ENCODE measurements around the gene CENPI.
"Not testable (repeated sequence)": the region's sequence is repeated elsewhere in the genome, so short reads cannot be mapped to it uniquely, and the experiment has no call there.

CENPI gene

GRCh38 chrX:101097546-101098453 lies at the start of gene CENPI:
CENPI (plus strand) TSS chrX:101098204; CDS start chrX:101101071, 2,867 bp downstream.
- H3K36me3 ChIP-seq (ENCODE audit: control insufficient read depth in 1 of 2, insufficient read depth in 2 of 2, low read length in 2 of 2) = no peaks in the 10 kb centered on the region
- peak within 1 kb of the TSS; percentile 63 to 74 for H3K4me3 ChIP-seq (ENCODE audit: low read depth in 1 of 2, low read length in 2 of 2)
- H3K9me3 ChIP-seq (ENCODE audit: control insufficient read depth in 1 of 2, low read length in 2 of 2) = no peaks in the 10 kb centered on the region
- H3K27ac ChIP-seq (ENCODE audit: low read length) = peak within 1 kb of the TSS; percentile 77
- H3K27me3 ChIP-seq (ENCODE audit: low read depth, low read length) = no peaks in the 10 kb centered on the region
- peaks cover 0 to 5% of the 10 kb centered on the region in 2 donors for H3K4me1 ChIP-seq (ENCODE audit: control insufficient read depth in 1 of 2, insufficient read depth in 2 of 2, low read length in 2 of 2)

GRCh38 chrX:101051153-101051548 lies 46.9 kb upstream of the CENPI start:
- Histone ChIP-seq H3K4me3 (ENCODE audit: low read depth in 1 of 2, low read length in 2 of 2) (peak overlapping the region; percentile 71 to 79), H3K4me1 (ENCODE audit: control insufficient read depth in 1 of 2, insufficient read depth in 2 of 2, low read length in 2 of 2) (no peaks in the 10 kb centered on the region), H3K27ac (ENCODE audit: low read length) (peak overlapping the region; percentile 87)

GRCh38 chrX:101051549-101052302 lies 46.3 kb upstream of the CENPI start, which contains the start of gene TRMT2B:
TRMT2B (minus strand) TSS chrX:101052111; CDS start chrX:101042289, 9,822 bp downstream.
- no peaks in the 10 kb centered on the region for H3K36me3 ChIP-seq (ENCODE audit: control insufficient read depth in 1 of 2, insufficient read depth in 2 of 2, low read length in 2 of 2)
- no peaks in the 10 kb centered on the region for H3K4me1 ChIP-seq (ENCODE audit: control insufficient read depth in 1 of 2, insufficient read depth in 2 of 2, low read length in 2 of 2)
- peak within 1 kb of the TSS; percentile 87 for H3K27ac ChIP-seq (ENCODE audit: low read length)
- H3K4me3 ChIP-seq (ENCODE audit: low read depth in 1 of 2, low read length in 2 of 2) = peak within 1 kb of the TSS; percentile 71 to 79
- no peaks in the 10 kb centered on the region for H3K9me3 ChIP-seq (ENCODE audit: control insufficient read depth in 1 of 2, low read length in 2 of 2)
- H3K27me3 ChIP-seq (ENCODE audit: low read depth, low read length) = no peaks in the 10 kb centered on the region

More at GRCh38 chrX:101051153-101051548, 46.9 kb upstream of the CENPI start:
- H3K27me3 ChIP-seq (ENCODE audit: low read depth, low read length) = no peaks in the 10 kb centered on the region
- H3K36me3 ChIP-seq (ENCODE audit: control insufficient read depth in 1 of 2, insufficient read depth in 2 of 2, low read length in 2 of 2) = no peaks in the 10 kb centered on the region
- no peaks in the 10 kb centered on the region for H3K9me3 ChIP-seq (ENCODE audit: control insufficient read depth in 1 of 2, low read length in 2 of 2)

- not testable (repeated sequence) for H3K27me3 ChIP-seq (ENCODE audit: low read depth, low read length); H3K4me3 ChIP-seq (ENCODE audit: low read depth in 1 of 2, low read length in 2 of 2); H3K27ac ChIP-seq (ENCODE audit: low read length); H3K9me3 ChIP-seq (ENCODE audit: control insufficient read depth in 1 of 2, low read length in 2 of 2); H3K36me3 ChIP-seq (ENCODE audit: control insufficient read depth in 1 of 2, insufficient read depth in 2 of 2, low read length in 2 of 2); H3K4me1 ChIP-seq (ENCODE audit: control insufficient read depth in 1 of 2, insufficient read depth in 2 of 2, low read length in 2 of 2)
Measured at GRCh38 chrX:101056551-101056950, 41.5 kb upstream of the CENPI start.

- Histone ChIP-seq H3K9me3 (ENCODE audit: control insufficient read depth in 1 of 2, low read length in 2 of 2) (no peaks in the 10 kb centered on the region), H3K27me3 (ENCODE audit: low read depth, low read length) (no peaks in the 10 kb centered on the region), H3K4me1 (ENCODE audit: control insufficient read depth in 1 of 2, insufficient read depth in 2 of 2, low read length in 2 of 2) (no peaks in the 10 kb centered on the region), H3K27ac (ENCODE audit: low read length) (no peak overlapping the region), H3K4me3 (ENCODE audit: low read depth in 1 of 2, low read length in 2 of 2) (no peak overlapping the region), H3K36me3 (ENCODE audit: control insufficient read depth in 1 of 2, insufficient read depth in 2 of 2, low read length in 2 of 2) (no peaks in the 10 kb centered on the region)
Measured at GRCh38 chrX:101057093-101057714, 40.8 kb upstream of the CENPI start.

GRCh38 chrX:101062176-101062575 lies 35.8 kb upstream of the CENPI start:
- no peaks in the 10 kb centered on the region for H3K36me3 ChIP-seq (ENCODE audit: control insufficient read depth in 1 of 2, insufficient read depth in 2 of 2, low read length in 2 of 2)
- no peaks in the 10 kb centered on the region for H3K4me1 ChIP-seq (ENCODE audit: control insufficient read depth in 1 of 2, insufficient read depth in 2 of 2, low read length in 2 of 2)
- no peaks in the 10 kb centered on the region for H3K27me3 ChIP-seq (ENCODE audit: low read depth, low read length)
- H3K27ac ChIP-seq (ENCODE audit: low read length) = no peak overlapping the region
- no peaks in the 10 kb centered on the region for H3K9me3 ChIP-seq (ENCODE audit: control insufficient read depth in 1 of 2, low read length in 2 of 2)
- no peak overlapping the region for H3K4me3 ChIP-seq (ENCODE audit: low read depth in 1 of 2, low read length in 2 of 2)

- H3K4me3 ChIP-seq (ENCODE audit: low read depth in 1 of 2, low read length in 2 of 2) = no peak overlapping the region
- H3K9me3 ChIP-seq (ENCODE audit: control insufficient read depth in 1 of 2, low read length in 2 of 2) = no peaks in the 10 kb centered on the region
- H3K27ac ChIP-seq (ENCODE audit: low read length) = no peak overlapping the region
- H3K36me3 ChIP-seq (ENCODE audit: control insufficient read depth in 1 of 2, insufficient read depth in 2 of 2, low read length in 2 of 2) = no peaks in the 10 kb centered on the region
- H3K27me3 ChIP-seq (ENCODE audit: low read depth, low read length) = no peaks in the 10 kb centered on the region
- H3K4me1 ChIP-seq (ENCODE audit: control insufficient read depth in 1 of 2, insufficient read depth in 2 of 2, low read length in 2 of 2) = no peaks in the 10 kb centered on the region
Measured at GRCh38 chrX:101071582-101071981, 26.4 kb upstream of the CENPI start.

GRCh38 chrX:101078716-101079598 lies 19.0 kb upstream of the CENPI start, which contains the start of gene TMEM35A:
TMEM35A (plus strand) TSS chrX:101078879; CDS start chrX:101079003, 124 bp downstream.
- H3K27ac ChIP-seq (ENCODE audit: low read length) = no peak within 1 kb of the TSS
- no peaks in the 10 kb centered on the region for H3K36me3 ChIP-seq (ENCODE audit: control insufficient read depth in 1 of 2, insufficient read depth in 2 of 2, low read length in 2 of 2)
- peak within 1 kb of the TSS; percentile 63 to 73 for H3K4me3 ChIP-seq (ENCODE audit: low read depth in 1 of 2, low read length in 2 of 2)
- H3K9me3 ChIP-seq (ENCODE audit: control insufficient read depth in 1 of 2, low read length in 2 of 2) = no peaks in the 10 kb centered on the region
- H3K27me3 ChIP-seq (ENCODE audit: low read depth, low read length) = no peaks in the 10 kb centered on the region
- no peaks in the 10 kb centered on the region for H3K4me1 ChIP-seq (ENCODE audit: control insufficient read depth in 1 of 2, insufficient read depth in 2 of 2, low read length in 2 of 2)

- H3K36me3 ChIP-seq (ENCODE audit: control insufficient read depth in 1 of 2, insufficient read depth in 2 of 2, low read length in 2 of 2) = no peaks in the 10 kb centered on the region
- H3K4me1 ChIP-seq (ENCODE audit: control insufficient read depth in 1 of 2, insufficient read depth in 2 of 2, low read length in 2 of 2) = no peaks in the 10 kb centered on the region
- no peaks in the 10 kb centered on the region for H3K9me3 ChIP-seq (ENCODE audit: control insufficient read depth in 1 of 2, low read length in 2 of 2)
- no peaks in the 10 kb centered on the region for H3K27me3 ChIP-seq (ENCODE audit: low read depth, low read length)
- peak overlapping the region; percentile 63 to 73 for H3K4me3 ChIP-seq (ENCODE audit: low read depth in 1 of 2, low read length in 2 of 2)
- no peak overlapping the region for H3K27ac ChIP-seq (ENCODE audit: low read length)
Measured at GRCh38 chrX:101079736-101080270, 18.2 kb upstream of the CENPI start.

GRCh38 chrX:101080326-101081124 lies 17.5 kb upstream of the CENPI start:
- no peaks in the 10 kb centered on the region for H3K27me3 ChIP-seq (ENCODE audit: low read depth, low read length)

More at GRCh38 chrX:101080326-101081124, 17.5 kb upstream of the CENPI start:
- Histone ChIP-seq H3K4me1 (ENCODE audit: control insufficient read depth in 1 of 2, insufficient read depth in 2 of 2, low read length in 2 of 2) (no peaks in the 10 kb centered on the region), H3K27ac (ENCODE audit: low read length) (no peak overlapping the region), H3K9me3 (ENCODE audit: control insufficient read depth in 1 of 2, low read length in 2 of 2) (no peaks in the 10 kb centered on the region), H3K36me3 (ENCODE audit: control insufficient read depth in 1 of 2, insufficient read depth in 2 of 2, low read length in 2 of 2) (no peaks in the 10 kb centered on the region), H3K4me3 (ENCODE audit: low read depth in 1 of 2, low read length in 2 of 2) (peak overlapping the region; percentile 63 to 73)
